ENCODE results near the gene CALML5. TPM values are rescaled to one million over a fixed set of nuclear protein-coding genes. Genes with fewer than 3 reads are reported as not detected.

The CALML5 gene
- total RNA-seq, 3 donors from 2014 or later: not detected

- H3K9me3 ChIP-seq: no peaks in the 10 kb centered on the region
These were observed 41.6 kb downstream of the CALML5 start for GRCh38 chr10:5457741-5458140.

DNA sequence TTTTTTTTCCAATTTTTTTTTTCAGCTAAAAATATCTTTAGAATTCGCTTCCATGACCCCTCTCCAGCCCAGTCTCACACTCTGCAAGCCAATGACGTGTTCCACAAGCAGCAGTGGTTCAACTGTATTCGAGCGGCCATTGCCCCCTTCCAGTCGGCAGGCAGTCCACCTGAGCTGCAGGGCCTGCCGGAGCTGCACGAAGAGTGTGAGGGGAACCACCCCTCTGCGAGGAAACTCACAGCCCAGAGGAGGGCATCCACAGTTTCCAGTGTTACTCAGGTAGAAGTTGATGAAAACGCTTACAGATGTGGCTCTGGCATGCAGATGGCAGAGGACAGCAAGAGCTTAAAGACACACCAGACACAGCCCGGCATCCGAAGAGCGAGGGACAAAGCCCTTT lies 42.8 kb downstream of the CALML5 start:
- Histone ChIP-seq H3K9me3 (no peaks in the 10 kb centered on the region), H3K36me3 (ENCODE audit: low read depth) (peaks cover 17% of the 10 kb centered on the region), H3K4me1 (ENCODE audit: low read depth) (no peaks in the 10 kb centered on the region), H3K4me3 (no peak overlapping the region)
- no peak for DNase-seq
- intact Hi-C loops (cut with DNase I, micrococcal nuclease): loop anchor here in 1 of 2 donors (10.0 kb wide), 1 partner anchor 98 kb away; no protein-coding TSS in a partner anchor
- ATAC-seq: no peak
- no peak for TF ChIP-seq CTCF (IDR thresholded peaks at IDR 0.05)

More at GRCh38 chr10:5457741-5458140, 41.6 kb downstream of the CALML5 start:
- TF ChIP-seq CTCF (IDR thresholded peaks at IDR 0.05): no peak
- H3K36me3 ChIP-seq (ENCODE audit: low read depth): peaks cover 17% of the 10 kb centered on the region
- ATAC-seq: no peak
- DNase-seq: no peak
- no peaks in the 10 kb centered on the region for H3K4me1 ChIP-seq (ENCODE audit: low read depth)
- no peak overlapping the region for H3K4me3 ChIP-seq
- intact Hi-C loops (cut with DNase I, micrococcal nuclease): loop anchor here in 1 of 2 donors (10.0 kb wide), 1 partner anchor 97 kb away; no protein-coding TSS in a partner anchor

DNA sequence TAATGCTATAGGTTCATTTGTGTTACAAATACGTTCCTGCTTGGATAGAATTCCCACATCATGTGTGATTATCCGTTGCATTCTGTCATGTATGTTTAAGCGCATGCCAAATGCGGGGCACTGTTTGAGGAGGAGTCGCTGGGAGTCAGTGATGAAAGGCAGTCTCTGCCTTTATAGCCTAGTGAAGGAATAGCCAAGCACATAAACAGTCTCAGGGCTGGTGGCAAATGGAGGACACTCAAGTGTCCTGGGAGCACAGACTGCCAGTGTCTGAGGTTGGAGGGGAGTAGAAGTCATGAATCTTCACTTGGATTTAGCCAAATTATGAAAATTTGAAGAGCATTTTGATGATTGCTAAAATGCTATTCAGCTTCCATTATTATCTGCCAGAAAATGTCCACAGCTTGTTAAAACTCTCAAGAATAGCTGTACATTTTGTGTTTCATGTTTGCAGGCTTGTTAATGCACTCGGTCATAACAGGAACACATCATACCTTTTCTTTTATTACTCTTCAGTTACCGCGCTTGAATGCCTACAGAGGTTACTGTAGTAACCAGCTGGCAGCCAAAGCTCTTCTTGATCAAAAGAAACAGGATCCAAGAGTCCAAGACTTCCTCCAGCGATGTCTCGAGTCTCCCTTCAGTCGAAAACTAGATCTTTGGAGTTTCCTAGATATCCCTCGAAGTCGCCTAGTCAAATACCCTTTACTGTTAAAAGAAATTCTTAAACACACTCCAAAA lies 45.5 kb downstream of the CALML5 start:
- H3K9me3 ChIP-seq: no peaks in the 10 kb centered on the region
- DNase-seq (no peak), ATAC-seq (peak; percentile 23)
- intact Hi-C loops (cut with DNase I, micrococcal nuclease): loop anchor here in 1 of 2 donors (10.0 kb wide), 1 partner anchor 101 kb away; no protein-coding TSS in a partner anchor
- no peak for TF ChIP-seq CTCF (IDR thresholded peaks at IDR 0.05)
- no peak overlapping the region for H3K4me3 ChIP-seq
- peaks cover 17% of the 10 kb centered on the region for H3K36me3 ChIP-seq (ENCODE audit: low read depth)
- H3K4me1 ChIP-seq (ENCODE audit: low read depth): peaks cover 9% of the 10 kb centered on the region

DNA sequence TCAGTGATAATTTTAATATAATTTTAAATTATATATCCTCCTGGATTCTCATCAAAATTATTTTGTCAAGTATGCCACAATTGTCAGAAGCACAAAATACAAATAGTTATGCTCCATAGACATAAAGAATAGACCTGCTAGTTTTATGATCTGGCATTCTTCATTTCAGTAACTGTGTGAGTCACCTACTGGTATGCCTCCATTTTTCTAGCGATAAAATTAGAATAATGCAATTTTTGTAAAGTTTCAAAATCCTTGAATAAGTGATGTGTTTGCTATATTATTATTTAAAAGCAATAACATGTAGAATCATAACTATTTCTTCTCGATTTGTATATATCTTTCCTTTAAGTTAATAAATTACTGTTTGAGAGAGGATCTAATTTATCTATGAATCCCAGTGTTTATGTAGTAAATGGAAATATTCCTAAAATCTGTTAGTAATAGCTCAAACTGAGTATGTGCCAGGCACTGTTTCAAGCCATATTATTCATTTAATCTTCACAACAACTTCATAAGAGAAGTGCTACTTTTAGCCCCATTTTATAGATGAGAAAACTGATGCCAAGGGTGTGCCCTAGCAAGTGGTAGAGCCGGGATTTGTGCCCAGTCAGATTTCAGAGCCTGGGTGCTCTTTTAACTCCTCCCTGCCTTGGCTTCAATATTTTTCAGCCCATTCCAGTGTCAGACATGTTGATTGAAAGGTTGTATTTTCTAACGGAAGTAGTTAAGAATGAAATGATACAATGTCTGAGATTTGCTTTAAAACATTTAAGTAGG lies 48.6 kb downstream of the CALML5 start:
- no peak for DNase-seq
- no peaks in the 10 kb centered on the region for H3K9me3 ChIP-seq
- peaks cover 7% of the 10 kb centered on the region for H3K36me3 ChIP-seq (ENCODE audit: low read depth)
- ATAC-seq: no peak
- H3K4me3 ChIP-seq: no peak overlapping the region
- intact Hi-C loops (cut with DNase I, micrococcal nuclease): loop anchor here in 1 of 2 donors (10.0 kb wide), 1 partner anchor 104 kb away; no protein-coding TSS in a partner anchor
- no peak for TF ChIP-seq CTCF (IDR thresholded peaks at IDR 0.05)
- peaks cover 9% of the 10 kb centered on the region for H3K4me1 ChIP-seq (ENCODE audit: low read depth)

GRCh38 chr10:5449823-5450222 lies 49.5 kb downstream of the CALML5 start:
- intact Hi-C loops (cut with DNase I, micrococcal nuclease): loop anchor here (5.0 to 10.0 kb wide), 2 partner anchors 97 to 105 kb away; no protein-coding TSS in a partner anchor
- Histone ChIP-seq H3K4me1 (ENCODE audit: low read depth) (peaks cover 11% of the 10 kb centered on the region), H3K9me3 (no peaks in the 10 kb centered on the region), H3K4me3 (no peak overlapping the region), H3K36me3 (ENCODE audit: low read depth) (peaks cover 6% of the 10 kb centered on the region)
- no peak for TF ChIP-seq CTCF (IDR thresholded peaks at IDR 0.05)
- DNase-seq (no peak), ATAC-seq (no peak)

Measured in mucosa of descending colon (tissue), 3 donors.